Stimulated activated CD8-positive, alpha-beta memory T cell treated with anti-CD3 and anti-CD28 coated beads, Interleukin-15, amount 100 ng/mL, for 4 hours (primary cell): ENCODE results near the gene TBCD.
A peak's percentile ranks its signal among the peaks of the same experiment; 100 is the strongest.
"Not testable (repeated sequence)": the region's sequence is repeated elsewhere in the genome, so short reads cannot be mapped to it uniquely, and the experiment has no call there.

Source experiments
- DNase-seq, 2 donors: peaks; one replicate each; pipeline ENCODE4 v3.0.0-alpha.2; 2020; ENCODE audit warnings: low read depth in 2 of 2

TBCD gene

DNA sequence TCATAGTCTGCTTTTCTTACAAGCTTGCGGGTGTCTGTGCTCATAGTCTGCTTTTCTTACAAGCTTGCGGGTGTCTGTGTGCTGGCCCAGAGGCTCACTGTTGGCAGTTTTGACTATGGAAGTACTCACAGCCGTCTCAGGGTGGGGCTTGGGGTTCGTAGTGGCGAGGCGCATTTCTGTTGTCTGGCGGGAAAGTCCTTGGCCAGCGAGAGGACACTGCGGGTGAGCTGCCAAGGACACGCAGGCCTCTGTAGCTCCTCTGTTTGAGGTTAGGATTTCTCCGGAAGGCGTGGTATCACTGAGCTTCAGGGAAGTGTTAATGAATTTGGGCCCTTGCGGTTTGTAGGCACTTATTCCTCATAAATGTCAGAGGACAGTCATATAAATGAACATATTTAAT, 13.5 kb downstream of the TBCD start:
- no peak for DNase-seq

DNA sequence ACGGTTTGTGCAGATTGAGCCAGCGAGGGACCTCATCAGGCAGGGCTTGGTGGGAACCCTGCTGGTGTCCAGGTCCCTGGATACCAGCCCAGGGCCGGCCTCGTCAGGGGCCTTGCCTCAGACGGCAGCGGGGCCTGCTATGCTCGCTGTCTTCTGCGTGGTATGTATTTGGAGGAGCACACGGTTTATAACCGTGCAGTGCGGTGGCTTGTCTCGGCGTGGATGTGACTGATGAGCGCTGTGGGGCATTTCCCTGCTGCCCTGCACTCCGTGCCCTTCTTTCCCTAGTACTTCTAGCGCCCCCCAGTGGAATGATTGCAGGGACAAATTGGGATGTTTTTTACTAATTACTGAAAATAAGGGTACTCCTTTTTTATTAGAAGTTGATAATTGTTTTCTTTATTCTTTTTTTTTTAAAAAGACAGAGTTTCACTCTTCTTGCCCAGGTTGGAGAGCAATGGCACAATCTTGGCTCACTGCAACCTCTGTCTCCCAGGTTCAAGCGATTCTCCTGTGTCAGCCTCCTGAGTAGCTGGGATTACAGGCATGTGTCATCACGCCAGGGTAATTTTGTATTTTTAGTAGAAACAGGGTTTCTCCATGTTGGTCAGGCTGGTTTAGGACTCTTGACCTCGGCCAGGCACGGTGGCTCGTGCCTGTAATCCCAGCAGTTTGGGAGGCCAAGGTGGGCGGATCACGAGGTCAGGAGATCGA, 15.3 kb downstream of the TBCD start:
- no peak for DNase-seq

DNA sequence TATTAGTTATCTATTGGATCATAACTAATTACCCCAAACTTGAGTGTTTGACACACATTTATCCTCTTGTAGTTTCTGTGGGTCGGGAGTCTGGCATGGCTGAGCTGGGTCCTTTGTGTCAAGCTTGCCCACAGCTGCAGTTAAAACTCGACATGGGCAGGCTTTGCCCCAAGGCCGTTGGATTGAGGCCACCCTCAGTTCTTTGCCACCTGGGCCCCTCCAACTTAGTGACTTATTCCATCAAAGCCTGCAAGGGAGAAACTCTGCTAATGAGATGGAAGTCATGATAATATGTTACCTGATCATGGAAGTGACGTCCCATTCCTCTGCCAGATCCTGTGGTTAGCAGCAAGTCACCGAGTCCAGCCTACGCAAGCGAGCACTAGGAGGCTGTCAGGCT, 17.2 kb downstream of the TBCD start:
- DNase-seq, result no peak

DNA sequence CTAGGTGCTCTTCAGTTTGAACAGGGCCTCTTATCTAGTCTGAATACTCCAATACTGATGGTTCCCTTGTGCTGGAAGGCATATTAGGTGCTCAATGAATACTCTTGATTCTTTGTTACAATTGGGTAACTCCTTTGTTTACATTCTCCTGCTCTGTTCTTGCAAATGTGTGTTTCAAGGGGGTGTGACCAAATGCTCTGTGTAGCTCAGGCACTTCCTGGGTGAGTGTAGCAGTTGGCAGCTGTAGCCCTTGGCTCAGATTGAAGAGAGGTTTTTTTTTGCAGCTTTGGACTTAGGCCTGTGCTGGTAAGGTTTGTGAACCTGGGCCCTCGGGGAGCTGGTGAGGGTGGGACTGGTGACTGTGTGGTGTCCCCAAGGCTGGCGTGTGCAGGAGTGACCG, 20.2 kb downstream of the TBCD start:
- DNase-seq, result no peak

DNA sequence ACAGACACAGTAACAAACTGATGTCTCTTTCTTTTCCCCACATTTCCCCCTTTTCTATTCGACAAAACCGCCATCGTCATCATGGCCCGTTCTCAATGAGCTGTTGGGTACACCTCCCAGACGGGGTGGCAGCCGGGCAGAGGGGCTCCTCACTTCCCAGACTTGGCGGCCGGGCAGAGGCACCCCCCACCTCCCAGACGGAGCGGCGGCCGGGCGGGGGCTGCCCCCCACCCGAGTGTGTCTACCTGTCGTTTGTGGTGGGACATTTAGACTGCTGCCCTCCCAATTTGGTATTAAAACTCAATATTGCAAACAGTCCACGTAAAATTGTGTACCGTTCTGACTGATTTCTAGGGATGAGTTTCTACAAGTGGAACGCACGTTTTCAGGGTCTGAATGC, 22.6 kb downstream of the TBCD start:
- DNase-seq, result not testable (repeated sequence)

DNA sequence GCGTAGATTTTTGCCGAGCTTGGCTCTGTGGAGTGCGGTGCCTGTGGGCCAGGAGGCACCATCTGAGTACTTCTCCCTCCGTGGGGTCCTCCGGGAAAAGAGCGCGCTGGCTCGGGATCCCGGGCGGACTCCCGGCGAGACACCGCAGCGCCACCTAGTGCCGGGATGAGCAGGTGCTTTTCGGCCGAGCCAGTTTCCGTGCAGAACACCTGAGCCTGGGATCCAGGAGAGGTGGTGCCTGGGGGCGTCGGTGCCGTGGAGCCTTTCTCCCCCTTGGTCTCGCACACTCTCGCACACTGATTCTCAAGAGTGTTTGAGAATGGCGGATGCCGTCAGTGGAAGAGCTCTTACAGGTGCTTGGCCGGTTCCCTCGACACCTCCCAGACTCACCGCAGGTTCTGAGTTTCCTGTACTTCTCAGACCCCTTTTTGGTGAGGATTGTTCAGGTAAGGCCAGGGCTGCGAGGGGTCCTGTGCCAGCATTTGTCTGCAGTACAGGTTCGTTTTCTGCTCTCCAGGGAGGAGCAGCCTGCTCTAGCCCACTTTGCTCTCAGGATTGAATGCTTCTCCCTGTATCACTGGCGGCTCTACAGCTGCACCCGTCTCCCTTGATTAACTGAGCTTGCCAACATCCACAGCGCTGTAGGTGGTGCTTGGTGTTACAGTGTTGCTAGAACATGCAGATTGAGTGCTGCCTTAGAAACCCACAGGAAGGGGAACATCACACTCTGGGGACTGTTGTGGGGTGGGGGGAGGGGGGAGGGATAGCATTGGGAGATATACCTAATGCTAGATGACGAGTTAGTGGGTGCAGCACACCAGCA, 23.3 kb downstream of the TBCD start:
- no peak for DNase-seq

DNA sequence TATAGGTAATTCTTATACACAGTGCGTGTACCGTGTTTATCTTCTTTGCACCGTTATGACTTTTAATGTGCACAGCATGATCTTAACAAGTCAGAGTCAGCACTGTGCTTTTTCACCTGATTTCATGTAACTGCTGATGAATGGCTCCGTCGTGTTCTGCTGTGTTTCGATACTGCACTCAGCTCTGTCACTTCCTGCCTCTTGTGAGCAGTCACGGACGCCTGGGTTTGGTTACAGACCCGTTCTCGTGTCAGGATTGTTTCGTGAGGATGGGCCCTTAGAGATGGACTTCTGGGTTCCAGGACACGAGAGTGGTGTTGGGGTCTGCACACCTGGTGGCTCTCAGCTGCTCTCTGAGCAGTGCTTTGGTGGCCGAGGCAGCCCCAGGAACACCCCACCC, 24.6 kb downstream of the TBCD start:
- no peak for DNase-seq

DNA sequence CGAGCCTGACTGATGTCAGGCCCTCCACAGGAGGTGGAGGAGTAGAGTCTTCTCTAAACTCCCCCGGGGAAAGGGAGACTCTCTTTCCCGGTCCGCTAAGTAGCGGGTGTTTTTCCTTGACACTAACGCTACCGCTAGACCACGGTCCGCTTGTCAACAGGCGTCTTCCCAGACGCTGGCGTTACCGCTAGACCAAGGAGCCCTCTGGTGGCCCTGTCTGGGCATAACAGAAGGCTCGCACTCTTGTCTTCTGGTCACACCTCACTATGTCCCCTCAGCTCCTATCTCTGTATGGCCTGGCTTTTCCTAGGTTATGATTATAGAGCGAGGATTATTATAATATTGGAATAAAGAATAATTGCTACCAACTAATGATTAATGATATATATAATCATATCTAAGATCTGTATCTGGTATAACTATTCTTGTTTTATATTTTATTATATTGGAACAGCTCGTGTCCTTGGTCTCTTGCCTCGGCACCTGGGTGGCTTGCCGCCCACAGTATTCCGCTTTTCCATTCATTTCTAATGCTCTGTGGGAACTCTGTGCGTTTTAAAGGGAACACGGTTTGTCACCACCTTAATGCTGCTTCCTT, 26.0 kb downstream of the TBCD start:
- not testable (repeated sequence) for DNase-seq

DNA sequence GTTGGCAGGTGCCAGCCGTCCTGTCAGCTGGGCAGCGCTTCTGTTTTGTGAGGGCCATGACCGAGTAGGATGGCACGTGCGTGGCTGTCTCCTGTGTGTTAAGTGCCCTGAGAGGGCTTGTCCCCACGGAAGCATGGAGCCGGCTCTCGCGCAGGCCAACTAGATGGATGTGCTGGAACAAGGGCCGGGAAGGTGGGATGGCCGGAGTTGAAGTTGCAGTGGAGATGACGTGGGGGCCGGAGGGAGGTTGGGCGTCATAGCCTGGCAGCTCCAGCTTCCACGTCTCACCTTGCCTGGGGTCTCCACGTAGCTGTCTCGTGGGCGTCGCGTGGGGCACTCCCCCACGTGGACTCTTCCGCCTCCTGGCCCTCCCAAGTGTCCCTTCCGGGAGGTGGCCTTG, 27.7 kb downstream of the TBCD start:
- DNase-seq, result no peak

DNA sequence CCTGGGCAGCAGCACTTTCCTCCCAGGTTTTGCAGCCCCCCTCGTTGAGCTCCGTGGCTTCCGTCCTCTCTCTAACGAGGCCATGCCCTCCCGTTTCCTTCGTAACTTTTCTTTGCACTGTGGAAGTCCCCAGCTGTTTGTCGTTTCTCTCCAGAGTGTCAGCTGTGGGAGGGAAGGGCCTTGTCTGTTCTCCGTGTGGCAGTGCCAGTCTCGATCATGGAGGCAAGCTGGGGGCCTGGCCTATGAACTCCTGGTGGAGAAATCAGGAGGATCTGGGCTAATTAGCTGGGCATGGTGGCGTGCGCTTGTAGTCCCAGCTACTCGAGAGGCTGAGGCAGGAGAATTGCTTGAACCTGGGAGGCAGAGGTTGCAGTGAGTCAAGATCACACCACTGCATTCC, 28.3 kb downstream of the TBCD start:
- no peak for DNase-seq

DNA sequence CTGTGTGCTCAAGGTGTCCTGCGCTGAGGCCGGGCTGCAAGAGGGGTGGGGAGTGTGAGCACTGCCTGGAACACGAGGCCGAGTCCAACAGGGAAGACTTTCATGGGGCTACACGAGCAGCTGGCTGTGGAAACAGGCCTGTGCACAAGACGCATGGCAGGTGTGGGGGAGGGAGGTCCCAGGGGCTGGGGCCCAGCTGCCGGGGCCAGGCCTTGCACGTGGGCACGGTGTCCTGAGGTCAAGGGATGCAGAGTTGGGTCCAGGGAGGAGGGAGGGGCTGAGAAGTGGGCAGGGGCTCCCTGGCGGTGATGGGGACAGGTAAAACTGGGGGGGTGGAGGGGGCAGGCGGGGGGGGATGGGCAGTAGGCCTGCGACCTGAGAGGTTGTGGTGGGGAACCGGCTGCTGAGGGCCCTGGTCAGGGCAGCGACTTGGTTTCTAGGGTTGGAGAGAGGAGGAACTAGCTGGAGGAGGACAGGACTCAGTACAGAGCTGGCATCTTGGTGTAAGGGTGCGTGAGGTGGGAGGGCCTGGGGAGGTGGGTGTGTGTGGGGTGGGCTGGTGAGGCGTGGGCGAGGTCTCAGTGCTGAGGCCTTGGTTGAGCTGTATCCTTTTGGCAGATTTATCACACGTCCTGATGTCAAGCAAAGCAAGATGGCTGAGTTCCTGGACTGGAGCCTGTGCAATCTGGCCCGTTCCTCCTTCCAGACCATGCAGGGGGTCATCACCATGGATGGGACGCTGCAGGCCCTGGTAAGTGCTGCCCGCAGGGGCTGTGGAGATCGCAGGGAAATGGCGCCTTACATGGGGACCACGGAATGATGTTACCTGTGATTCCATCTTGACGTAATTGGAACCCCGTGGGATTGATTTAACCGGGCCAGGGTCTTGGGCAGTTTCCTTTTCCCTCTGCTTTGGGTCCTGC, 29.4 kb downstream of the TBCD start:
- no peak for DNase-seq

DNA sequence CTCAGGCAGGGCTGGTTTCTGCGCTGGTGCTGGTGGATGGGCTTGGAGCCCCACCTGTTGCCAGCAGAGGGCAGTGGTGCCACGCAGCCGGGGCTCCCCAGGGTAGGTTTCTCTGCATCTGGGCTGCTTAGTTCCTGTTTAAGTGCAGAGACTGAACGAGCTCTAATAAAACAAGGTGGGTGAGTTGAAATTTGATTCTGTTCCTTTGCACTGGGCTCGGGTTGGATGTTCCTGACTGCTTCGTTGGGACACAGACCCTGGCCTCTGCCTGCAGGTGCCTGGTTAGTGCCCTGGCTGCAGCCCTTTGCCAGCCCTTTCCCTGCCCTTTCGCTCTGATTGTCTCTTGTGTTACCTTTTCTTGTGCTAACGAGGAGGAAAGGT, 30.0 kb downstream of the TBCD start:
- DNase-seq, result peak; percentile 63 to 66

DNA sequence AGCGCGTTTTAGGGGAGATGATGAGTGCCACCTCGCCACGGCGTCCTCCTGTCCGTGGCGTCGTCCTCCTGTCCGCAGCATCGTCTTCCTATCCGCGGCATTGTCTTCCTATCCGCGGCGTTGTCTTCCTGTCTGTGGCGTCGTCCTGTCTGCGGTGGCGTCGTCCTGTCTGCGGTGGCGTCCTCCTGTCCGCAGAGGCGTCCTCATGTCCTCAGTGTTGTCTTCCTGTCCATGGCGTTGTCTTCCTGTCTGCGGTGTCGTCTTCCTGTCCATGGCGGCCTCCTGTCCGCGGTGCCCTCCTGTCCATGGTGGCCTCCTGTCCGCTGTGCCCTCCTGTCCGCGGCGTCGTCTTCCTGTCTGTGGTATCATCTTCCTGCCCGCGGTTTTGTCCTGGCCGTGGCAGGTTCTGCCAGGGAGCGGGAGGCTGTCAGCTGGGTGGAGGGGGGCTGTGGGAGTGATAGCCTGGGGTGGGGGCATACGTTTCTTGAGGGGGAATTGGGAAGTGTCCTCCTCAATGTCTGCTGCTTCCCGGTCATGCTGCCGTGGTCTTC, 30.9 kb downstream of the TBCD start:
- no peak for DNase-seq

DNA sequence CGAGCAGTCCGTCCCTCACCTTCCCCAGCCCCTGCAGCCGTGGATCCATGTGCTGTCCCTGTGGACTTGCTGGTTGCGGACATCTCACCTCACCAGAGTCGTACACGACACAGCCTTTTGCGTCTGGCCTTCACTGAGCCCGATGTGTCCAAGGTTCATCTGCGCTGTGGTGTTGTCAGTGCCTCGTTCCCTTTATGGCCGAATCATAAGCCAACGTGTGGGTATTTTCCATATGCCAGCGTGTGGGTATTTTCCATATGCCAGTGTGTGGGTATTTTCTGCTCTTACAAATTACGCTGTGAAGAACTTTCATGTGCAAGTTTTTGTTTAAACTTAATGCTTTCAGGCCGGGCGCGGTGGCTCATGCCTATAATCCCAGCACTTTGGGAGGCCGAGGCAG, 31.6 kb downstream of the TBCD start:
- DNase-seq, result no peak

DNA sequence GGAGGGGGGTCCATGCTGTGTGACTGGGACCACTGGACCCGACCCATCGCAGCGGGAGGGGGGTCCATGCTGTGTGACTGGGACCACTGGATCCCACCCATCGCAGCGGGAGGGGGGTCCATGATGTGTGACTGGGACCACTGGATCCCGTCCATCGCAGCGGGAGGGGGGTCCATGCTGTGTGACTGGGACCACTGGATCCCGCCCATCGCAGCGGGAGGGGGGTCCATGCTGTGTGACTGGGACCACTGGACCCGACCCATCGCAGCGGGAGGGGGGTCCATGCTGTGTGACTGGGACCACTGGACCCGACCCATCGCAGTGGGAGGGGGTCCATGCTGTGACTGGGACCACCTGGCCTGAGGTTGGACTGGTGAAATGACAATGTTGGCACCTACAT, 33.7 kb downstream of the TBCD start:
- DNase-seq, result not testable (repeated sequence)

DNA sequence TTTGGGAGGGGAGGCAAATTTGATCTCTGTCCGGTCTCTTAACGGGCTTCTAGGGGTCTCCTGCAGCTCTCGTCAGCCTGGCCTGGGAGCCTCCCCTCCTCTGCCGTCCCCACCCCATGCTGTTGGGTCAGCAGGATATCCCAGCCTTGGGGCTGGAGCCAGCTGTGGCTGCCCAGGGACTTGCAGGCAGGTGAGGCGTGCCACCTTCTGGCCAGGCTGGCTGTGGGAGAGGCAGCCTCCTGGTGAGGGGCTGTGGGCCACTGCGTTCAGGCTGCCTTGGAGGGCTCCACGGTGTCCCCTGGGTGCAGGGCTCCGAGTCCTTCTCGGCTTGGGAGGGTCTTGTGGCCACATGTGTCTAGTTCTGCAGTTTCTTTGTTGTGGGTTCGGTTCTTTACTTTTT, 34.6 kb downstream of the TBCD start:
- DNase-seq, result no peak

DNA sequence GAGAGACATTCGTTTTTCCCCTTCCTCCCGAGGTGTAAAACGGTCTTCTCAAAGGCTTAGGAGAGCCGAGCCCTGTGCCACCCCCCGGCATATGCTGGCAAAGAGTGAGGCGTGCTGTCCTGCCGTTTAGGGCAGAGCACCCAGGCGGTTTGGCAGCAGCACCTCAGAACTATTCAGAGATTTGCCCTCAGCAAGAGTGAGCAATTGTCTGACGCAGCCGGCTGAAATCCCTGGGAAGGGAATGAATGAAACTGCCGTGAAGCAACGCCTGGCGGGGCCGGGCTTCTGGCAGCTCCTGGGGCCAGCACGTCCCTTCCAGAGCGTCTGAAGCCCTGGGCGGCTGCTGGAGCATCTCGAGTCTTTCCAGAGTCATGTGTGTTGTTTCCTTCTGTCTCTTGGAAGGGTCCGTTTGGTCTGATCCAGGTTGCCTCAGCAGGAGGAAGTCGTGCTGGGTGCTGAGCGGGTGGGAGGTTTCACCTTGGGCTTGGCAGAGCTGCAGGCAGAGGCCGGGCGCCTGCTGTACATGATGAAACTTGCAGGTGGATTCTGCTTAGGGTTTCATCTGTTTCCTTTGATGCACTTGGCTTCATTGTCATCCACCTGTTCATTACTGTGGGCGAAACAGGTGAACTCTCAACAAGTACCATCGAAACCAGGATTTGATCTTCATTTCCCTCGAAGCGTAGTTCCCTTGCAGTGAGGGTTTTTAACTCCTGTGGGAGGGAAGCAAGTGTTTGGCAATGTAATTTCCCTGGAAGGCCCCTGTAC, 35.4 kb downstream of the TBCD start:
- DNase-seq, result no peak

DNA sequence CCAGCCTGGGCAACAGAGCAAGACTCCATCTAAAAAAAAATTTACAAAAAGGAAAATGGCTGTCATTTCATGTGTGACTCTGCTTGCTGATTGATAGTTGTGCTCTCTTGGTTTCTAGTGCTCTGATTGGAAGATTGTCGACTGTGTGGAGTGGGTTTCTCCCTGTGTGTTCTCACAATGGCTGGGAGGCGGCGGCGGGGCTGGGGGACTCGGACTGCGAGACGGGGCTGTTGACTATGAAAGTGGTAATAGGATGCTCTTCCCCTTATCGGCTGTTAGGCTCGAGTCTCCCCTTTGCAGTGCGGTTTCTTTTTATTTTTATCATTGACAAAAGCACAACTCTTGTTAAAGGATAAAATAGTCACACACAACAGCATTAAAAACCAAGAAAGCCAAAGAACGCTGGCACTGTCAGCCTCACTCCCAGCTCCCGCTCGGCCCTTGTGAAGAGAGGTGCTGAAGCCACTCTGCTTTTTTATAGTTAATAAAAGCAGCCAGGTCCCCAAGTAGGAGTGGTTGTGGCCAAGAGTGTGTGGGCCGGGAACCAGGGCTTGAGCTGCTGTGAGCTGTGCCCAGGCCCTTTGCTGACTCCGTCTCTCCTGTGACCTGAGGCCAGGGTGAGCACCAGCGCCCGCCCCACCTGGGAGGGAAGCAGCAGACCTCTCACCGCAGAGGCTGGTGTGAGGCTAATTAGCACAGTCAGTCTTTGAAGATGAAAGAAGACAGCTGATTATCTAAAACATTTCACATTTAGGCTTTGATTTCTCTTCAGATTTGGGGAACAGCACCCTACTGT, 36.5 kb downstream of the TBCD start:
- no peak for DNase-seq

DNA sequence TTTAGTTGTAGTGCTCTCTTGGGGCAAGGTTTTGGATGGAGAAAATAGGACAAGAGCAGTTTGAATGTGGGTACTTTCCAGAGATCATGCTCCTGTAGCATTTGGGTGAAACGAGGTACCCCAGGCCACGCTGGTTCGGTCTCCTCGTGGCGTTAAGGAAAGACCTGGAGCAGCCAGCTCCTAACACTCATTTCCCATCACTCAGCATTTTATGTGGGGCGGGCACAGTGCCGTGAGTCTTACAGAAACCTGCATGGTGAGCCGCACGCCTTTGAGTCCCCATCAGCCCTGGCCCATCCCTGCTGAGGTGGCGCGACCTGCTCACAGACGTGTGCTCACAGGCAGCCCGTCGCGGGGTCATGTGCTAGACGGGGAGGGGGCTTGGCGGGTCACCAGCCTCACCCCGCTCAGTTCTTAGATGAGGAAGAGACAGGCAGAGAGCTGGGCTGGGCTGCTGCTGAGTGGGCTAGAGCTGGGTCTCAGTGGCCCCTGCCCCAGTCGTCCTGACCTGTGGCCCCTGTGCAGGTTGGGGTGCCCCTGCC, 37.3 kb downstream of the TBCD start:
- DNase-seq, result no peak

DNA sequence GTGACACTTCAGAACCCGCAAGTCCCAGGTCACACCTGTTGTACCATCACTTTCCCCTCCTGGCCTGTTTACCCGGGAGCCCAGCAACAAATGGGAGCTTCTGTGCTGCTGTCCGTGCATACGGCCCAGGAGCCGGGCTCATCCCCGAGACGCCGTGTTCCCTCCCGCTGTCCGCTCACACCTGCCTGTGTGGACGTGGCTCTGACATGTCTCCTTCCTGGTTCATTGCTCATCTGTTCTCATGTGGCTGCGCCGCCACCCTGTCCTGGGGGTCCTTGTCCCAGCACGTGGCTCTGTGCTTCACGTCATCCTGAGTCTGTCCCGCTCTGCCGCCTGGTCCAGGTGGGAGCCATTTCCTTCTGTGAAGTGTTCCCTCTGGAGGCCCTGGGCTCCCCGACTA, 37.9 kb downstream of the TBCD start:
- DNase-seq, result no peak
